HEK293T (cell line): Measurements from ENCODE around the gene ARHGEF10L.

ENCODE experiments used
- ELF4 ChIP-seq: fragments of 450-650 bp; IDR thresholded peaks from 2 replicates; pipeline ENCODE4 v1.6.1; 2017; ENCODE audit warnings: antibody characterized with exemption
- L3MBTL2 ChIP-seq: fragments of 450-650 bp; conservative IDR thresholded peaks from 2 replicates; pipeline ENCODE4 v1.6.1; 2016; ENCODE audit warnings: mild to moderate bottlenecking
- LEF1 ChIP-seq: fragments of 450-650 bp; IDR thresholded peaks from 2 replicates; pipeline ENCODE4 v1.6.1; 2017; ENCODE audit warnings: mild to moderate bottlenecking, borderline replicate concordance
- NFRKB ChIP-seq: fragments of 450-650 bp; IDR thresholded peaks from 2 replicates; pipeline ENCODE4 v1.6.1; 2016; ENCODE audit warnings: mild to moderate bottlenecking, moderate library complexity
- SP1 ChIP-seq: fragments of 450-650 bp; IDR thresholded peaks from 2 replicates; pipeline ENCODE4 v1.6.1; 2017
- SUZ12 ChIP-seq: fragments of 450-650 bp; IDR thresholded peaks from 2 replicates; pipeline ENCODE4 v1.6.1; 2016; ENCODE audit warnings: mild to moderate bottlenecking
- TARDBP ChIP-seq: fragments of 450-650 bp; IDR thresholded peaks from 2 replicates; pipeline ENCODE4 v1.6.1; 2016

GRCh38 chr1:17600321-17600720, 60.8 kb downstream of the ARHGEF10L start:
- TF ChIP-seq NFRKB (no peak), ELF4 (no peak), SUZ12 (no peak), L3MBTL2 (no peak), SP1 (no peak), LEF1 (no peak), TARDBP (no peak)
